H9 (cell line): ENCODE results near the gene HS1BP3. TPM values are rescaled to one million over a fixed set of nuclear protein-coding genes. Genes with fewer than 3 reads are reported as not detected.

Source experiments
- DNase-seq: peaks from one replicate; pipeline ENCODE4 v3.0.0-alpha.2; 2017
- H2AFZ ChIP-seq: one replicate; pipeline ENCODE4 v1.6.1; 2013; ENCODE audit warnings: mild to moderate bottlenecking, low read length, control low read depth, moderate library complexity
- H2AK5ac ChIP-seq: 2 replicates; pipeline ENCODE4 v1.6.1; 2013; ENCODE audit warnings: low read length, control low read depth, mixed read lengths; ENCODE audit not compliant: insufficient read length
- H2BK120ac ChIP-seq: one replicate; pipeline ENCODE4 v1.6.1; 2013; ENCODE audit warnings: low read depth, mild to moderate bottlenecking, low read length, control low read depth, inconsistent platforms; ENCODE audit not compliant: poor library complexity, severe bottlenecking
- H2BK12ac ChIP-seq: 2 replicates; pipeline ENCODE4 v1.6.1; 2013; ENCODE audit warnings: low read length, control low read depth, mixed read lengths, low read depth; ENCODE audit not compliant: insufficient read length
- H2BK15ac ChIP-seq: 2 replicates; pipeline ENCODE4 v1.6.1; 2013; ENCODE audit warnings: low read depth, low read length, control low read depth
- H2BK20ac ChIP-seq: one replicate; pipeline ENCODE4 v1.6.1; 2013; ENCODE audit warnings: low read depth, mild to moderate bottlenecking, low read length, control low read depth, inconsistent platforms; ENCODE audit not compliant: poor library complexity, severe bottlenecking
- H2BK5ac ChIP-seq: 2 replicates; pipeline ENCODE4 v1.6.1; 2013; ENCODE audit warnings: low read length, control low read depth, mixed read lengths; ENCODE audit not compliant: insufficient read length
- H3K14ac ChIP-seq: 2 replicates; pipeline ENCODE4 v1.6.1; 2013; ENCODE audit warnings: low read length, control low read depth; ENCODE audit not compliant: insufficient read depth
- H3K18ac ChIP-seq: 2 replicates; pipeline ENCODE4 v1.6.1; 2013; ENCODE audit warnings: low read depth, mild to moderate bottlenecking, mixed read lengths, low read length, control low read depth; ENCODE audit not compliant: insufficient read length
- H3K23ac ChIP-seq: 2 replicates; pipeline ENCODE4 v1.6.1; 2013; ENCODE audit warnings: low read length, control low read depth, mixed read lengths, low read depth; ENCODE audit not compliant: insufficient read length
- H3K23me2 ChIP-seq: 2 replicates; pipeline ENCODE4 v1.6.1; 2013; ENCODE audit warnings: low read depth, mild to moderate bottlenecking, mixed read lengths, low read length, control low read depth; ENCODE audit not compliant: insufficient read length, poor library complexity, severe bottlenecking
- H3K27ac ChIP-seq: 2 replicates; pipeline ENCODE4 v1.5.1; 2013; ENCODE audit warnings: low read length, control low read depth, mixed read lengths, low read depth; ENCODE audit not compliant: insufficient read length
- H3K27me3 ChIP-seq: 2 replicates; pipeline ENCODE4 v1.6.1; 2013; ENCODE audit warnings: low read length, control low read depth, inconsistent platforms; ENCODE audit not compliant: insufficient read depth
- H3K4ac ChIP-seq: 2 replicates; pipeline ENCODE4 v1.6.1; 2013; ENCODE audit warnings: low read depth, mild to moderate bottlenecking, control low read depth, inconsistent platforms, low read length, moderate library complexity
- H3K4me1 ChIP-seq: 2 replicates; pipeline ENCODE4 v1.6.1; 2013; ENCODE audit warnings: low read length, control low read depth, inconsistent platforms; ENCODE audit not compliant: insufficient read depth
- H3K4me2 ChIP-seq: 2 replicates; pipeline ENCODE4 v1.6.1; 2013; ENCODE audit warnings: low read length, control low read depth, mixed read lengths; ENCODE audit not compliant: insufficient read length, insufficient read depth
- H3K56ac ChIP-seq: 2 replicates; pipeline ENCODE4 v1.6.1; 2013; ENCODE audit warnings: low read depth, mild to moderate bottlenecking, mixed read lengths, low read length, control low read depth; ENCODE audit not compliant: insufficient read length
- H3K79me1 ChIP-seq: 2 replicates; pipeline ENCODE4 v1.6.1; 2013; ENCODE audit warnings: low read depth, mild to moderate bottlenecking, moderate library complexity, low read length, control low read depth, inconsistent platforms; ENCODE audit not compliant: insufficient read depth, poor library complexity, severe bottlenecking
- H3K79me2 ChIP-seq: 2 replicates; pipeline ENCODE4 v1.6.1; 2013; ENCODE audit warnings: low read length, control low read depth, inconsistent platforms; ENCODE audit not compliant: insufficient read depth
- H3K9ac ChIP-seq: 2 replicates; pipeline ENCODE4 v1.6.1; 2013; ENCODE audit warnings: low read length, control low read depth, mixed read lengths; ENCODE audit not compliant: insufficient read length; ENCODE audit errors: extremely low read depth
- H3K9me3 ChIP-seq: one replicate; pipeline ENCODE4 v1.6.1; 2013; ENCODE audit warnings: low read depth, low read length, inconsistent platforms; ENCODE audit not compliant: control insufficient read depth
- H3T11ph ChIP-seq: one replicate; pipeline ENCODE4 v1.6.1; 2013; ENCODE audit warnings: mild to moderate bottlenecking, low read length, control low read depth, inconsistent platforms
- H4K20me1 ChIP-seq: one replicate; pipeline ENCODE4 v1.6.1; 2013; ENCODE audit not compliant: control insufficient read depth, insufficient read length, insufficient read depth
- H4K5ac ChIP-seq: 2 replicates; pipeline ENCODE4 v1.6.1; 2013; ENCODE audit warnings: low read depth, mild to moderate bottlenecking, mixed read lengths, low read length, control low read depth; ENCODE audit not compliant: insufficient read length
- H4K8ac ChIP-seq: replicated peaks from 2 replicates; pipeline ENCODE4 v1.6.1; 2013; ENCODE audit warnings: low read length, control low read depth, mixed read lengths, low read depth; ENCODE audit not compliant: insufficient read length
- H4K91ac ChIP-seq: 2 replicates; pipeline ENCODE4 v1.6.1; 2013; ENCODE audit warnings: low read depth, mild to moderate bottlenecking, moderate library complexity, mixed read lengths, low read length, control low read depth; ENCODE audit not compliant: insufficient read length
- H3K27ac Mint-ChIP-seq, 3 experiments: 2 replicates in 2 of 3; 3 replicates in 1 of 3; pipeline ENCODE4 v1.8.0; 2020 to 2021; ENCODE audit warnings: mixed read lengths in 3 of 3, mild to moderate bottlenecking in 1 of 3, moderate library complexity in 1 of 3
- H3K27me3 Mint-ChIP-seq: 2 replicates; pipeline ENCODE4 v1.8.0; 2021; ENCODE audit warnings: low read depth, mild to moderate bottlenecking, moderate library complexity, mixed read lengths
- H3K36me3 Mint-ChIP-seq, 3 experiments: 2 replicates in 2 of 3; 3 replicates in 1 of 3; pipeline ENCODE4 v1.8.0; 2020 to 2021; ENCODE audit warnings: low read depth in 3 of 3, mixed read lengths in 3 of 3; ENCODE audit not compliant: insufficient read depth in 1 of 3
- H3K4me1 Mint-ChIP-seq, 2 experiments: 2 replicates each; pipeline ENCODE4 v1.8.0; 2020; ENCODE audit warnings: mixed read lengths in 2 of 2
- H3K4me3 Mint-ChIP-seq, 2 experiments: 2 replicates in 1 of 2; 3 replicates in 1 of 2; pipeline ENCODE4 v1.8.0; 2020 to 2021; ENCODE audit warnings: mild to moderate bottlenecking in 2 of 2, mixed read lengths in 2 of 2, moderate library complexity in 1 of 2
- H3K9me3 Mint-ChIP-seq, 2 experiments: 2 replicates in 1 of 2; 3 replicates in 1 of 2; pipeline ENCODE4 v1.8.0; 2020; ENCODE audit warnings: mild to moderate bottlenecking in 2 of 2, mixed read lengths in 2 of 2, moderate library complexity in 1 of 2
- CTCF ChIP-seq: fragments of 200-600 bp; sonication (generic); conservative IDR thresholded peaks from 3 replicates; pipeline ENCODE4 v1.8.0; 2021; ENCODE audit warnings: antibody characterized with exemption, mild to moderate bottlenecking
- WGBS: extraction: QIAGEN DNeasy Blood & Tissue Kit; methylation state at CpG from one replicate; pipeline ENCODE4 v1.1.7; 2013; ENCODE audit warnings: missing lambda C conversion rate, low lambda C conversion rate, mixed read lengths; ENCODE audit not compliant: insufficient read length; ENCODE audit errors: extremely low coverage; 5-methylcytosine and 5-hydroxymethylcytosine counted together
- total RNA-seq: library from RNA; stranded (reverse); gene quantifications from 2 replicates; pipeline ENCODE4 v1.2.1, GENCODE V29; 2021

Gene HS1BP3
- total RNA-seq, 1 experiment from 2014 or later, result 11.1 TPM

DNA sequence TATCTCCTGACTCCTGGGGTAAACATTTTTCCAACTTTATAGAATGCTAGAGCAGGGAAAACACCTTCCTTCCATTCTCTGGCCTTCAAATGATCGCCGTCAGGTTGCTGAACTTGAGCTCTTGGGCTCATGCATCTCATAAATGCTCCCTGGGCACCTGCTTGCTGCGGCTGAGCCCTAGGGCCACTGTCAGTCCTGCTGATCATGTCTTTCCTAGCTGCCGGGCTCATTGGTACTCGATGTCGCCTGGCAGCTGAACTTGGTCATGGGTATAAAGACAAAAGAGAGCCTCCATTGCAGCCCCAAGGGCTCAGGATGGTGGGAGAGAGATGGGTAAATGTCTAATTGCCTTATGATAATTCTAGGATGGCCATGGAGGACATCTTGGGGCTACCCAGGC lies 80.6 kb downstream of the HS1BP3 start:
- Histone ChIP-seq H4K5ac (no peak overlapping the region), H3K27me3 (no peaks in the 10 kb centered on the region; the same call in 1 of the 2 replicates), H3K79me2 (no peaks in the 10 kb centered on the region), H2BK15ac (no peak overlapping the region), H2BK20ac (no peak overlapping the region), H3K23me2 (no peaks in the 10 kb centered on the region), H2AK5ac (no peak overlapping the region), H2AFZ (no peak overlapping the region), H3K27ac (no peak overlapping the region), H4K91ac (no peak overlapping the region), H3K4me2 (no peak overlapping the region), H3K9me3 (no peaks in the 10 kb centered on the region), H3K56ac (no peak overlapping the region), H4K8ac (no peak overlapping the region), H3T11ph (no peak overlapping the region), H2BK12ac (no peak overlapping the region), H3K9ac (no peak overlapping the region), H3K14ac (no peak overlapping the region), H2BK5ac (no peak overlapping the region), H2BK120ac (no peak overlapping the region), H4K20me1 (no peaks in the 10 kb centered on the region), H3K23ac (no peak overlapping the region), H3K79me1 (no peaks in the 10 kb centered on the region), H3K4ac (no peak overlapping the region), H3K4me1 (no peaks in the 10 kb centered on the region; the same call in 1 of the 2 replicates), H3K18ac (no peak overlapping the region)
- no peaks in the 10 kb centered on the region; a peak in 1 of 5 replicates for H3K9me3 Mint-ChIP-seq
- H3K4me1 Mint-ChIP-seq, result peaks cover 16% of the 10 kb centered on the region in 2 experiments
- H3K36me3 Mint-ChIP-seq, result no peaks in the 10 kb centered on the region
- no CpG with 5 or more reads among the region's 6 CpGs for WGBS
- H3K4me3 Mint-ChIP-seq, result no peak overlapping the region
- H3K27me3 Mint-ChIP-seq, result peaks cover 7% of the 10 kb centered on the region
- DNase-seq, result no peak
- no peak overlapping the region for H3K27ac Mint-ChIP-seq
- TF ChIP-seq CTCF, result no peak
